Calu3 (cell line): ENCODE data around the gene RNASEH2C. TPM values are rescaled to one million over a fixed set of nuclear protein-coding genes. Genes with fewer than 3 reads are reported as not detected.

Experiments used
- BruUV-seq: library from RNA; stranded (reverse); fragments of 400-500 nt; replicated peaks from 2 replicates; lab custom pipeline; 2021; lab: Mats Ljungman, UMichigan
- CTCF ChIA-PET: fragments of 300-600 bp; sonication (Branson Sonifier 250); formaldehyde crosslinking; loops from one replicate; lab custom pipeline; 2022; ENCODE audit warnings: antibody characterized with exemption; lab: Charles Lee
- DNase-seq: peaks from one replicate; pipeline ENCODE4 v3.0.0; 2022
- H3K27ac Mint-ChIP-seq: one replicate; pipeline ENCODE4 v1.8.0; 2022; ENCODE audit warnings: mixed read lengths; ENCODE audit not compliant: unreplicated experiment
- H3K27me3 Mint-ChIP-seq: one replicate; pipeline ENCODE4 v1.8.0; 2022; ENCODE audit warnings: mixed read lengths; ENCODE audit not compliant: unreplicated experiment
- H3K36me3 Mint-ChIP-seq: one replicate; pipeline ENCODE4 v1.8.0; 2022; ENCODE audit warnings: mild to moderate bottlenecking, moderate library complexity, mixed read lengths; ENCODE audit not compliant: insufficient read depth, unreplicated experiment
- H3K4me1 Mint-ChIP-seq: one replicate; pipeline ENCODE4 v1.8.0; 2022; ENCODE audit warnings: mild to moderate bottlenecking, low read depth, mixed read lengths; ENCODE audit not compliant: unreplicated experiment
- H3K4me3 Mint-ChIP-seq: one replicate; pipeline ENCODE4 v1.8.0; 2022; ENCODE audit warnings: mild to moderate bottlenecking, low read depth, moderate library complexity, mixed read lengths; ENCODE audit not compliant: unreplicated experiment
- H3K9me3 Mint-ChIP-seq: one replicate; pipeline ENCODE4 v1.8.0; 2022; ENCODE audit warnings: low read depth, mixed read lengths; ENCODE audit not compliant: unreplicated experiment
- CTCF ChIP-seq: fragments of 200-600 bp; IDR thresholded peaks from one replicate; pipeline ENCODE4 v1.8.0; 2022; ENCODE audit warnings: antibody characterized with exemption; ENCODE audit not compliant: unreplicated experiment
- intact Hi-C: fragments of 100-400 bp; cut with micrococcal nuclease; formaldehyde crosslinking; loops from one replicate; pipeline ENCODE4 v1.10.0; 2022; ENCODE audit not compliant: unreplicated experiment
- total RNA-seq: library from RNA; stranded (reverse); gene quantifications from 2 replicates; pipeline ENCODE4 v1.2.3, GENCODE V29; 2022

Gene RNASEH2C
- total RNA-seq, 1 experiment from 2014 or later: 28.2 TPM

- Mint-ChIP-seq H3K4me3 (no peak overlapping the region), H3K27me3 (no peaks in the 10 kb centered on the region), H3K4me1 (peaks cover 8% of the 10 kb centered on the region), H3K36me3 (no peaks in the 10 kb centered on the region), H3K9me3 (no peaks in the 10 kb centered on the region), H3K27ac (no peak overlapping the region)
- DNase-seq: no peak
- no TSS peak for BruUV-seq
- intact Hi-C loops: no loop called here
- CTCF ChIA-PET: no interaction called here
- TF ChIP-seq CTCF: no peak
These were observed 47.6 kb downstream of the RNASEH2C start for GRCh38 chr11:65672982-65673381.

GRCh38 chr11:65672180-65672860, 48.3 kb downstream of the RNASEH2C start:
- peaks cover 8% of the 10 kb centered on the region for H3K4me1 Mint-ChIP-seq
- DNase-seq: no peak

More at GRCh38 chr11:65672180-65672860, 48.3 kb downstream of the RNASEH2C start:
- no peak for TF ChIP-seq CTCF
- H3K36me3 Mint-ChIP-seq: no peaks in the 10 kb centered on the region
- no peaks in the 10 kb centered on the region for H3K9me3 Mint-ChIP-seq
- no TSS peak for BruUV-seq
- CTCF ChIA-PET: interaction anchor here (0.7 kb wide), 1 partner anchor 266 kb away, joined by 3 read pairs; no protein-coding TSS in a partner anchor
- no peak overlapping the region for H3K4me3 Mint-ChIP-seq
- H3K27ac Mint-ChIP-seq: no peak overlapping the region
- no peaks in the 10 kb centered on the region for H3K27me3 Mint-ChIP-seq
- intact Hi-C loops: no loop called here

Other genes with a start within 250 kb of the RNASEH2C start
- gene MALAT1, start 221.8 kb downstream of the RNASEH2C start, total RNA-seq: 8,437 and 9,950 TPM in 2 replicates
- gene SCYL1, start 195.7 kb downstream of the RNASEH2C start, total RNA-seq: 47.8 and 53.6 TPM in 2 replicates
- 166 and 169 TPM in 2 replicates for gene LTBP3, start 162.4 kb downstream of the RNASEH2C start, total RNA-seq
- gene ZNRD2, start 150.3 kb downstream of the RNASEH2C start, total RNA-seq: 40.7 and 45.3 TPM in 2 replicates
- gene FAM89B, start 148.3 kb downstream of the RNASEH2C start, total RNA-seq: 29.8 and 30.6 TPM in 2 replicates
- gene EHBP1L1, start 144.7 kb downstream of the RNASEH2C start, total RNA-seq: 73.7 and 81.0 TPM in 2 replicates
- gene KCNK7, start 125.0 kb downstream of the RNASEH2C start, total RNA-seq: 1.2 and 1.4 TPM in 2 replicates
- gene MAP3K11, start 106.6 kb downstream of the RNASEH2C start, total RNA-seq: 86.3 and 91.4 TPM in 2 replicates
- gene PCNX3, start 105.0 kb downstream of the RNASEH2C start, total RNA-seq: 72.8 and 77.4 TPM in 2 replicates
- 33.0 and 41.3 TPM in 2 replicates for gene SIPA1, start 82.7 kb downstream of the RNASEH2C start, total RNA-seq
- 76.4 and 79.6 TPM in 2 replicates for gene RELA, start 57.9 kb downstream of the RNASEH2C start, total RNA-seq
- gene KAT5, start 8.5 kb downstream of the RNASEH2C start, total RNA-seq: 50.9 and 51.0 TPM in 2 replicates
- gene AP5B1, start 60.2 kb upstream of the RNASEH2C start, total RNA-seq: 18.5 and 21.9 TPM in 2 replicates
- gene OVOL1, start 66.3 kb upstream of the RNASEH2C start, total RNA-seq: 12.7 and 15.2 TPM in 2 replicates
- gene SNX32, start 113.2 kb upstream of the RNASEH2C start, total RNA-seq: not detected in 2 replicates
- gene CFL1, start 137.4 kb upstream of the RNASEH2C start, total RNA-seq: 955 and 963 TPM in 2 replicates
- gene MUS81, start 139.6 kb upstream of the RNASEH2C start, total RNA-seq: 50.8 and 67.6 TPM in 2 replicates
- gene EFEMP2, start 152.0 kb upstream of the RNASEH2C start, total RNA-seq: 3.4 and 3.8 TPM in 2 replicates
- gene CTSW, start 159.0 kb upstream of the RNASEH2C start, total RNA-seq: not detected in 2 replicates
- gene FIBP, start 167.7 kb upstream of the RNASEH2C start, total RNA-seq: 75.8 and 79.2 TPM in 2 replicates
- 26.6 and 30.2 TPM in 2 replicates for gene CCDC85B, start 169.9 kb upstream of the RNASEH2C start, total RNA-seq
- 69.8 and 76.1 TPM in 2 replicates for gene FOSL1, start 179.6 kb upstream of the RNASEH2C start, total RNA-seq
- 25.9 and 27.4 TPM in 2 replicates for gene C11orf68, start 198.3 kb upstream of the RNASEH2C start, total RNA-seq
- 106 and 114 TPM in 2 replicates for gene DRAP1, start 198.6 kb upstream of the RNASEH2C start, total RNA-seq
- not detected in 2 replicates for gene TSGA10IP, start 224.7 kb upstream of the RNASEH2C start, total RNA-seq
- gene SART1, start 240.9 kb upstream of the RNASEH2C start, total RNA-seq: 47.2 and 48.3 TPM in 2 replicates